H4 (cell line): ENCODE results near the gene CBLL2. TPM values are rescaled to one million over a fixed set of nuclear protein-coding genes. Genes with fewer than 3 reads are reported as not detected.

ENCODE experiments used
- total RNA-seq: library from RNA; depleted of rRNA; stranded (reverse); fragments of >200 nt; shearing (Covaris generic); gene quantifications from 2 replicates; pipeline ENCODE4 v1.2.3, GENCODE V29; 2014; rRNA removed

The CBLL2 gene
- total RNA-seq, 1 experiment from 2014 or later: not detected

Other genes with a start within 250 kb of the CBLL2 start
- 0.85 and 1.3 TPM in 2 replicates for gene PHEX, start 240.6 kb upstream of the CBLL2 start, total RNA-seq